Measurements from ENCODE around the gene CNOT1.

CNOT1 gene

DNA sequence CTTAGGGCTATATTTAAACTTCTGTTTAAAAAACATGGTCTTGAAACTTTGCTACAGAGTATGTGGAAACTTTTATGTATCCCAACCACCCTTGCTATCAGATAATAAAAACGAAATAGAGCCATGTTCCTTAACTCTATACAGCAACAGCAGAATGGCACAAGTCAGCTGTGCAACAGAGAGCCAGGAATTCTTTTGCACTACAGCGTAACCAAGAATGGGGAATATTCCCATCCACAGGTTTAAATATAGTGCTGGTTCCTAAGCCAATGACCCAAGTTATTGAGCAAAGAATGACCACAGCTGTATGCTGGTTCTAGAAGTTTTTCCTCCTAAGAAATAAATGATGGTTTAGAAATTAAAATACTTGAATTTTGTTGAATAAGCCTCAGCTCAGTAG is 81.2 kb downstream of the CNOT1 start:
- Histone ChIP-seq H3K4me3 (replicated peaks; ENCODE audit: insufficient read depth, low read length) (no peak overlapping the region), H3K27ac (replicated peaks) (no peak overlapping the region), H3K27me3 (ENCODE audit: insufficient read depth, poor library complexity, severe bottlenecking) (no peaks in the 10 kb centered on the region)
- no peak for DNase-seq (ENCODE audit: low read depth in 1 of 2, low spot score in 1 of 2)
- TF ChIP-seq POLR2AphosphoS5 (IDR thresholded peaks at IDR 0.05; ENCODE audit: low read depth) = no peak
- TF ChIP-seq, protein P1, sequence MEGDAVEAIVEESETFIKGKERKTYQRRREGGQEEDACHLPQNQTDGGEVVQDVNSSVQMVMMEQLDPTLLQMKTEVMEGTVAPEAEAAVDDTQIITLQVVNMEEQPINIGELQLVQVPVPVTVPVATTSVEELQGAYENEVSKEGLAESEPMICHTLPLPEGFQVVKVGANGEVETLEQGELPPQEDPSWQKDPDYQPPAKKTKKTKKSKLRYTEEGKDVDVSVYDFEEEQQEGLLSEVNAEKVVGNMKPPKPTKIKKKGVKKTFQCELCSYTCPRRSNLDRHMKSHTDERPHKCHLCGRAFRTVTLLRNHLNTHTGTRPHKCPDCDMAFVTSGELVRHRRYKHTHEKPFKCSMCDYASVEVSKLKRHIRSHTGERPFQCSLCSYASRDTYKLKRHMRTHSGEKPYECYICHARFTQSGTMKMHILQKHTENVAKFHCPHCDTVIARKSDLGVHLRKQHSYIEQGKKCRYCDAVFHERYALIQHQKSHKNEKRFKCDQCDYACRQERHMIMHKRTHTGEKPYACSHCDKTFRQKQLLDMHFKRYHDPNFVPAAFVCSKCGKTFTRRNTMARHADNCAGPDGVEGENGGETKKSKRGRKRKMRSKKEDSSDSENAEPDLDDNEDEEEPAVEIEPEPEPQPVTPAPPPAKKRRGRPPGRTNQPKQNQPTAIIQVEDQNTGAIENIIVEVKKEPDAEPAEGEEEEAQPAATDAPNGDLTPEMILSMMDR (IDR thresholded peaks at IDR 0.05; ENCODE audit: insufficient read depth, low read length) = no peak
- TF ChIP-seq GABPA (IDR thresholded peaks at IDR 0.05; ENCODE audit: low read depth) = no peak
- TF ChIP-seq REST (IDR thresholded peaks at IDR 0.05; ENCODE audit: insufficient replicate concordance, low read depth) = no peak
- no peak for TF ChIP-seq SPI1 (IDR thresholded peaks at IDR 0.05; ENCODE audit: borderline replicate concordance, low read depth)

GRCh38 chr16:58543685-58544084 is 85.9 kb downstream of the CNOT1 start:
- Histone ChIP-seq H3K4me3 (replicated peaks; ENCODE audit: insufficient read depth, low read length) (no peak overlapping the region), H3K27ac (replicated peaks) (no peak overlapping the region; the same call in 1 of the 2 replicates), H3K27me3 (ENCODE audit: insufficient read depth, poor library complexity, severe bottlenecking) (no peaks in the 10 kb centered on the region)
- TF ChIP-seq REST (IDR thresholded peaks at IDR 0.05; ENCODE audit: insufficient replicate concordance, low read depth) (no peak), SPI1 (IDR thresholded peaks at IDR 0.05; ENCODE audit: borderline replicate concordance, low read depth) (no peak), GABPA (IDR thresholded peaks at IDR 0.05; ENCODE audit: low read depth) (no peak), POLR2AphosphoS5 (IDR thresholded peaks at IDR 0.05; ENCODE audit: low read depth) (no peak)
- TF ChIP-seq, protein P1 (IDR thresholded peaks at IDR 0.05; ENCODE audit: insufficient read depth, low read length) = no peak
- no peak for DNase-seq (ENCODE audit: low read depth in 1 of 2, low spot score in 1 of 2)

DNA sequence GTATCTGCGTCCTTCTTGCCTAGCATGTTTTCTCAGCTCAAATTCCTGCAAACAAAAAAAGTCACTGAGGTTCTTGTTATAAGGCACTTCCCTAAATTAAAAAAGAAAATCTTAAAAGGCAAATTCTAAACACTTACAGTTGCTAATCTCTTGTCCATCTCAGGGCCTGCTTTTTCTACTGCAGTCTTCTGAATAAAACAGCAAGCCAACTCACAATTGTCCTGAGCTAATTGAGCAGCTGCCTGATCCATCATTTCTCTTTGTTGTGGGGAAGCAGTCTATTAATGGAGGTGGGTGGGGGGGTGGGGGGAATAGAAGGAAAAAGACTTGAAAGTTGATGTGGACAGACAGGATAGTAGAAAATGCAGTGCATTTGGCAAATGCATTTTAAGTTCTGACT is 87.3 kb downstream of the CNOT1 start:
- Histone ChIP-seq H3K4me3 (replicated peaks; ENCODE audit: insufficient read depth, low read length) (no peak overlapping the region), H3K27me3 (ENCODE audit: insufficient read depth, poor library complexity, severe bottlenecking) (no peaks in the 10 kb centered on the region), H3K27ac (replicated peaks) (no peak overlapping the region)
- DNase-seq (ENCODE audit: low read depth in 1 of 2, low spot score in 1 of 2) = no peak
- TF ChIP-seq SPI1 (IDR thresholded peaks at IDR 0.05; ENCODE audit: borderline replicate concordance, low read depth) (no peak), POLR2AphosphoS5 (IDR thresholded peaks at IDR 0.05; ENCODE audit: low read depth) (no peak), REST (IDR thresholded peaks at IDR 0.05; ENCODE audit: insufficient replicate concordance, low read depth) (no peak), GABPA (IDR thresholded peaks at IDR 0.05; ENCODE audit: low read depth) (no peak)
- TF ChIP-seq, protein P1 (IDR thresholded peaks at IDR 0.05; ENCODE audit: insufficient read depth, low read length) = no peak
